HG03135 (cell line): ENCODE results near the gene SRP72.

ENCODE experiments used
- ATAC-seq: cut with Tn5 transposase; IDR thresholded peaks from one replicate; pipeline ENCODE4 v1.9.1; 2021; ENCODE audit warnings: mild to moderate bottlenecking, moderate library complexity; ENCODE audit not compliant: unreplicated experiment

SRP72 gene

GRCh38 chr4:56540826-56541225 is 73.4 kb downstream of the SRP72 start:
- no peak for ATAC-seq

GRCh38 chr4:56544573-56545131 is 77.2 kb downstream of the SRP72 start:
- ATAC-seq = peak; percentile 96

- no peak for ATAC-seq
These were observed 83.2 kb downstream of the SRP72 start for GRCh38 chr4:56550642-56551041.

DNA sequence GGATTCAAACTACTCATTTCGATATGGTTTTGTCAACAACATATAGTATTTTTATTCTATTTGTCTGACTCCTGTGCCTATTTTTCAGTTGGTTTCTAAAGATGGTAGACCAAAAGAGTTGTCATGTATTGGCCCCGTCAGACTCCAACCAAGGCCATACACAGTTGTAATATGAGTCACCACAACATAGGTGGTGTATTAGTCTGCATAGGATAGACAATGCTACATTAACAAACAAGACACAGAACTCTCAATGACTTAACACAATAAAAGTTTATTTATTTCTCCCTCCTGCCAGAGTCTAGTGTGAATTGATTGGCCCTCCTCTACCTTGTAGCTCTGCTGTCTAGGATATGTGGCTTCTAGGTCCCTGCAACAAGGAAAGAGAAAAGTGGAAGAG is 84.1 kb downstream of the SRP72 start:
- no peak for ATAC-seq

DNA sequence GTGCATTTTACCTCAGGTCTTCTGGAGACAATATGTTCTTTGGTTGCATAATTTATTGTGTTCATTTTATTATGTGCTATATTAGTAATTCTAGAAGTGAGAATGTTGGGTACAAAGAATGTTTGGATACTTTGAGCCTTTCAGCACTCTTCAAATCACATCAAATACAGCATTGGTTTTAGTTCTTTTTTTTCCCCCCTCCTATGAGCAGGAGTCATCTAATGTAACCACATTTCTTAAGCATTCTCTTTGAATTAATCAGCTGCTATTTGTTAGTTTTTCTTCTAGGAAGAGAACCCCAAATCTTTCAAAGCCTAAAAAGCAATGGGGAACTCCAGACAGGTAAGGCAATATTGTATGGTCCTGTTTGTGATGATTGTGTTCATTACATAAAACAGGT is 84.9 kb downstream of the SRP72 start:
- no peak for ATAC-seq
